Kidney (tissue), 22 donors: ENCODE data around the gene NXN. TPM values are rescaled to one million over a fixed set of nuclear protein-coding genes. Genes with fewer than 3 reads are reported as not detected.

Source experiments
- DNase-seq, 5 donors: peaks; one replicate each; pipeline ENCODE4 v3.0.0-alpha.2; 2013 to 2020
- FAIRE-seq: peaks from 2 replicates; lab custom pipeline; 2012; peaks lifted over from hg19 to GRCh38; lab: Jason Lieb, UNC
- H3K27ac ChIP-seq, 2 donors: one replicate each; pipeline ENCODE4 v1.7.0; 2013; ENCODE audit warnings: low read depth in 2 of 2, low read length in 2 of 2, inconsistent platforms in 1 of 2
- H3K27me3 ChIP-seq: one replicate; pipeline ENCODE4 v1.7.1; 2013; ENCODE audit warnings: low read length, inconsistent platforms; ENCODE audit not compliant: control insufficient read depth, insufficient read depth
- H3K36me3 ChIP-seq, 3 donors: one replicate each; pipeline versions ENCODE4 v1.7.0 to v1.7.1; 2013; ENCODE audit warnings: low read length in 3 of 3, control low read depth in 1 of 3, inconsistent platforms in 1 of 3; ENCODE audit not compliant: insufficient read depth in 3 of 3, control insufficient read depth in 2 of 3
- H3K4me1 ChIP-seq, 3 donors: one replicate each; pipeline versions ENCODE4 v1.7.0 to v1.7.1; 2013; ENCODE audit warnings: low read length in 3 of 3, inconsistent platforms in 1 of 3, low read depth in 1 of 3; ENCODE audit not compliant: control insufficient read depth in 2 of 3, insufficient read depth in 2 of 3
- H3K4me3 ChIP-seq, 3 donors: one replicate each; pipeline versions ENCODE4 v1.7.0 to v1.8.1; 2013; ENCODE audit warnings: low read length in 3 of 3, control low read depth in 1 of 3, inconsistent platforms in 1 of 3
- H3K9ac ChIP-seq, 3 donors: one replicate each; pipeline versions ENCODE4 v1.7.0 to v1.7.1; 2013; ENCODE audit warnings: low read length in 3 of 3, control low read depth in 1 of 3, inconsistent platforms in 1 of 3
- H3K9me3 ChIP-seq, 3 donors: one replicate each; pipeline versions ENCODE4 v1.7.0 to v1.7.1; 2013; ENCODE audit warnings: low read length in 3 of 3, control low read depth in 1 of 3, inconsistent platforms in 1 of 3; ENCODE audit not compliant: control insufficient read depth in 2 of 3, insufficient read depth in 1 of 3
- intact Hi-C: fragments of 100-400 bp; cut with DNase I; formaldehyde crosslinking; loops from one replicate; pipeline ENCODE4 v1.11.1; 2022
- long read RNA-seq, 10 donors: library from polyadenylated mRNA in 1 of 10; unstranded in 1 of 10; transcript quantifications; one replicate each; pipeline ENCODE4 v2.0.0 and lab custom pipeline, GENCODE V29; 2021 to 2026
- polyA plus RNA-seq: library from polyadenylated mRNA; stranded (reverse); fragments of 350-450 nt; fragmentation: Illumina TruSeq; extraction: RNeasy Lipid Tissue Mini Kit (QIAGEN cat#74804); gene quantifications from one replicate; pipeline ENCODE4 v1.2.3, GENCODE V29; 2014; ENCODE audit warnings: low read depth, low replicate concordance; ENCODE audit not compliant: insufficient read depth
- total RNA-seq: library from RNA; stranded (reverse); fragmentation: NEBNext Ultra II Directional; extraction: Animal tissue kit (Norgen Biotek cat#: 25700); gene quantifications from one replicate; pipeline ENCODE4 v1.2.1, GENCODE V29; 2021
- TF ChIP-seq, protein P1 (sequence below): IDR thresholded peaks from 3 replicates; pipeline ENCODE4 v1.5.1; 2012; ENCODE audit warnings: mild to moderate bottlenecking, moderate library complexity, borderline replicate concordance; ENCODE audit not compliant: insufficient read depth; ENCODE audit errors: extremely low read depth
- donor health status: control.
- donor health status: control.
- donor health status: control.
- donor health status: control.
- donor health status: control.
- donor health status: DM: yes; HTN: yes; CAD: no.
- donor health status: Normal renal cell carcinoma (clear cell type).

Gene NXN
- total RNA-seq (26.8 TPM), polyA plus RNA-seq (10.2 TPM)
- long read RNA-seq, donor 1, transcript NXN-201 (8 exons, 3,036 nt): major isoform, 11 of 11 reads
- long read RNA-seq, donor 1, partial matches to known transcripts: 0 of 11 reads
- long read RNA-seq, donor 1, other reads (novel, unspliced or antisense): 0 of 11 reads
- long read RNA-seq, donor 2, transcript NXN-201 (8 exons, 3,036 nt): major isoform, 8 of 10 reads
- long read RNA-seq, donor 2, partial matches to known transcripts: 0 of 10 reads
- long read RNA-seq, donor 2, other reads (novel, unspliced or antisense): 0 of 10 reads
- long read RNA-seq, donor 3, transcript NXN-201 (8 exons, 3,036 nt): major isoform, 7 of 8 reads
- long read RNA-seq, donor 3, partial matches to known transcripts: 0 of 8 reads
- long read RNA-seq, donor 3, other reads (novel, unspliced or antisense): 0 of 8 reads
- long read RNA-seq, donor 4, transcript NXN-201 (8 exons, 3,036 nt): major isoform, 9 of 10 reads
- long read RNA-seq, donor 4, partial matches to known transcripts: 0 of 10 reads
- long read RNA-seq, donor 4, other reads (novel, unspliced or antisense): 0 of 10 reads
- long read RNA-seq, donor 5: 0 reads
- long read RNA-seq, donor 6, partial matches to known transcripts: 0 of 5 reads
- long read RNA-seq, donor 6, other reads (novel, unspliced or antisense): 0 of 5 reads
- long read RNA-seq, donor 7, transcript NXN-201 (8 exons, 3,036 nt): major isoform, 12 of 21 reads
- long read RNA-seq, donor 7, partial matches to known transcripts: 4 of 21 reads
- long read RNA-seq, donor 7, other reads (novel, unspliced or antisense): 3 of 21 reads
- long read RNA-seq, donor 8, transcript NXN-201 (8 exons, 3,036 nt): major isoform, 6 of 7 reads
- long read RNA-seq, donor 8, partial matches to known transcripts: 0 of 7 reads
- long read RNA-seq, donor 8, other reads (novel, unspliced or antisense): 0 of 7 reads
- long read RNA-seq, donor 9, transcript NXN-201 (8 exons, 3,036 nt): major isoform, 8 of 10 reads
- long read RNA-seq, donor 9, partial matches to known transcripts: 0 of 10 reads
- long read RNA-seq, donor 9, other reads (novel, unspliced or antisense): 0 of 10 reads
- long read RNA-seq, donor 10, transcript NXN-201 (8 exons, 3,036 nt): major isoform, 6 of 7 reads
- long read RNA-seq, donor 10, partial matches to known transcripts: 0 of 7 reads
- long read RNA-seq, donor 10, other reads (novel, unspliced or antisense): 0 of 7 reads

DNA sequence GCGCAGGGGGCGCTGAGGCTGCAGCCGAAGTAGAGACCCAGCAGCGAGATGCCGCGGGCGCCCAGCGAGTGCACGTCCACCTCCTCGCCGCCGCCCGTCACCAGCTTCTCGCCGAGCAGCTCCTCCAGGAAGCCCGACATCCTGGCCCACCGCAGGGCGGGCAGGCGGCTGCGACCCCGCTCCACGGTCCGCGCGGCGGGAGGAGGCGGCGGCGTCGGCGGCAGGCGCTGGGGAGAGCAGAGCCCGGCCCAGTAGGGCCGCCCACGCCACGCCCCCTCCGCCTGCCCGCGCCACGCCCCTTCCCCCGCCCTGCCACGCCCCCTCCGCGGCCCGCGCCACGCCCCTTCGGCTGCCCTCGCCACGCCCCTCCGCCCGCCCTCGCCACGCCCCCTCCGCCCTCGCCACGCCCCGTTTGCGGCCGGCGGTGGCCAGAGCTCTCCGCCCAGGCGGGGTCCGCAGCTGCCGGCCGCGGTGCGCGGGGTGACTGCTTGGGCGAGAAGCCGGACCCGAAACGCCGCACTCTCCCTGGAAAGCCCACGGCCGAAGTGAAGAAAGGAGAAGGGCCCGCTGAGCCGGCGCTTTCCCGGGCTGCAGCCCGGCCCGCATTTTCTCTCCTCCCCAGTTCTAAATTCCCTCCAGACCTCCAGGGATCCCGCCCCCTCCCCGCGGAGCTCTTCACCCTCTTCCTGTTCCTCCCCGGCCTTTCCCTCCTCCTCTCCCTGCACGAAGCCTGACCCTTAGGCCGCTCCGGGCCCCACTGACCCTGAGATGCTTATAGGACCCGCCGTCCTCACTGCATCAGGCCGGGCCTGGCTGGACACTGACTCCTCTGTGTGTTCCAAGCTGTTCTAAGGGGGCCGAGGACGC is at the start of gene NXN:
Gene NXN (minus strand): TSS at position 238 of the 867 bp plus-strand sequence.
- H3K4me1 ChIP-seq: peaks cover 0 to 8% (median 0%) of the 10 kb centered on the region in 3 donors
- no peaks in the 10 kb centered on the region for H3K27me3 ChIP-seq
- peak; percentile 81 to 97 (median 93) for DNase-seq
- no peaks in the 10 kb centered on the region for H3K36me3 ChIP-seq
- intact Hi-C loops: loop anchor here (10.0 kb wide), 2 partner anchors 105 to 185 kb away; no protein-coding TSS in a partner anchor
- no peak for FAIRE-seq
- H3K9ac ChIP-seq: peak within 1 kb of the TSS in 2 of 3 donors; percentile 32 to 58
- peak within 1 kb of the TSS; percentile 67 to 86 for H3K27ac ChIP-seq
- H3K9me3 ChIP-seq: no peaks in the 10 kb centered on the region
- H3K4me3 ChIP-seq: peak within 1 kb of the TSS; percentile 16 to 58 (median 44)
- TF ChIP-seq, protein P1, sequence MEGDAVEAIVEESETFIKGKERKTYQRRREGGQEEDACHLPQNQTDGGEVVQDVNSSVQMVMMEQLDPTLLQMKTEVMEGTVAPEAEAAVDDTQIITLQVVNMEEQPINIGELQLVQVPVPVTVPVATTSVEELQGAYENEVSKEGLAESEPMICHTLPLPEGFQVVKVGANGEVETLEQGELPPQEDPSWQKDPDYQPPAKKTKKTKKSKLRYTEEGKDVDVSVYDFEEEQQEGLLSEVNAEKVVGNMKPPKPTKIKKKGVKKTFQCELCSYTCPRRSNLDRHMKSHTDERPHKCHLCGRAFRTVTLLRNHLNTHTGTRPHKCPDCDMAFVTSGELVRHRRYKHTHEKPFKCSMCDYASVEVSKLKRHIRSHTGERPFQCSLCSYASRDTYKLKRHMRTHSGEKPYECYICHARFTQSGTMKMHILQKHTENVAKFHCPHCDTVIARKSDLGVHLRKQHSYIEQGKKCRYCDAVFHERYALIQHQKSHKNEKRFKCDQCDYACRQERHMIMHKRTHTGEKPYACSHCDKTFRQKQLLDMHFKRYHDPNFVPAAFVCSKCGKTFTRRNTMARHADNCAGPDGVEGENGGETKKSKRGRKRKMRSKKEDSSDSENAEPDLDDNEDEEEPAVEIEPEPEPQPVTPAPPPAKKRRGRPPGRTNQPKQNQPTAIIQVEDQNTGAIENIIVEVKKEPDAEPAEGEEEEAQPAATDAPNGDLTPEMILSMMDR: no peak

DNA sequence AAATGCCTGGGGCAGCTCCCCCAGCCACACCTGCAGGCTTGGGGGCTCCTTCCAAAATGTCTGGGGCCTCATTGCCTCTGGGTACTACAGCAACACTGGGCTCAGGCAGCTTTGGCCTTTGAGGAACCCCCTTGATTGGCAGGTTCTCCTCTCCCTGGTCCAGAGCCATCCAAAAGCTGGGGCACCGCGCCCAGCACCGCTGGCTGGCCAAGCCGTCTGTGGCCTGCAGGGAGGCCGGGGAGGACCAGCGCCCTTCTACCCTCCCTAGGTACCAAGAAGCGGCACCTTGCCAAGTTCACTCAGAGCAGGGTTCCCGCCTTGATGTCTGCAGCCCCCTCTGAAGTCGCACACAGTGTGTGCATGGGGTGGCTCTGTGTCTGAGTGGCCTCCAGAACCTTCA is 47.5 kb upstream of the NXN start:
- H3K4me3 ChIP-seq: no peak overlapping the region
- intact Hi-C loops: no loop called here
- no peak for DNase-seq

More for the DNA sequence above, 47.5 kb upstream of the NXN start:
- Histone ChIP-seq H3K27ac (peak overlapping the region in 1 of 2 donors; percentile 11), H3K36me3 (no peaks in the 10 kb centered on the region), H3K27me3 (no peaks in the 10 kb centered on the region), H3K9me3 (no peaks in the 10 kb centered on the region), H3K9ac (no peak overlapping the region), H3K4me1 (peaks cover 0 to 14% (median 0%) of the 10 kb centered on the region in 3 donors)
- TF ChIP-seq, protein P1: no peak
- no peak for FAIRE-seq
